Uterus (tissue), 4 donors: ENCODE measurements around the gene PPCDC. TPM values are rescaled to one million over a fixed set of nuclear protein-coding genes. Genes with fewer than 3 reads are reported as not detected.

Source experiments
- DNase-seq, 2 donors: peaks; one replicate each; pipeline ENCODE4 v3.0.0-alpha.2; 2019 to 2020
- H3K27ac ChIP-seq, 2 donors: fragments of 200-600 bp; sonication (generic); 1 replicate in 1 of 2; 2 replicates in 1 of 2; pipeline ENCODE4 v1.5.1; 2016 to 2018
- H3K27me3 ChIP-seq, 2 donors: fragments of 200-600 bp; sonication (generic); one replicate each; pipeline ENCODE4 v1.5.1; 2018 to 2019; ENCODE audit warnings: control low read depth in 1 of 2
- H3K36me3 ChIP-seq, 2 donors: fragments of 200-600 bp; sonication (generic); one replicate each; pipeline ENCODE4 v1.5.1; 2019; ENCODE audit warnings: control low read depth in 1 of 2
- H3K4me1 ChIP-seq, 2 donors: fragments of 200-600 bp; sonication (generic); one replicate each; pipeline ENCODE4 v1.5.1; 2018 to 2019; ENCODE audit warnings: control low read depth in 1 of 2
- H3K4me3 ChIP-seq, 2 donors: fragments of 200-600 bp; sonication (generic); 1 replicate in 1 of 2; 2 replicates in 1 of 2; pipeline ENCODE4 v1.5.1; 2018 to 2019; ENCODE audit warnings: mild to moderate bottlenecking in 1 of 2
- H3K9me3 ChIP-seq, 2 donors: fragments of 200-600 bp; sonication (generic); one replicate each; pipeline ENCODE4 v1.5.1; 2019; ENCODE audit warnings: control low read depth in 1 of 2
- POLR2A ChIP-seq, 2 donors: fragments of 450-650 bp; IDR thresholded peaks; one replicate each; pipeline ENCODE4 v1.6.1; 2016; ENCODE audit warnings: antibody characterized with exemption in 2 of 2, mild to moderate bottlenecking in 1 of 2, moderate library complexity in 1 of 2
- intact Hi-C: fragments of 100-400 bp; cut with DNase I; formaldehyde crosslinking; loops from one replicate; pipeline ENCODE4 v1.15.1; 2023; ENCODE audit warnings: low total_unique reads
- total RNA-seq, 4 donors: library from RNA; depleted of rRNA in 3 of 4; stranded (reverse); fragments of >200 nt in 3 of 4; gene quantifications; one replicate each; pipeline versions ENCODE4 v1.1.0 to v1.2.4, GENCODE V29; 2014 to 2023
- TF ChIP-seq, protein P1 (sequence below), 4 experiments: fragments of 200-600 bp in 2 of 4; fragments of 450-650 bp in 2 of 4; sonication (generic) in 2 of 4; IDR thresholded peaks; one replicate each; pipeline ENCODE4 v1.5.1; 2016 to 2019; ENCODE audit warnings: antibody characterized with exemption in 4 of 4, mild to moderate bottlenecking in 2 of 4, moderate library complexity in 1 of 4
- donor health status: DM: yes; HTN: yes; CAD: no.

PPCDC gene, protein sequence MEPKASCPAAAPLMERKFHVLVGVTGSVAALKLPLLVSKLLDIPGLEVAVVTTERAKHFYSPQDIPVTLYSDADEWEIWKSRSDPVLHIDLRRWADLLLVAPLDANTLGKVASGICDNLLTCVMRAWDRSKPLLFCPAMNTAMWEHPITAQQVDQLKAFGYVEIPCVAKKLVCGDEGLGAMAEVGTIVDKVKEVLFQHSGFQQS
- 10 to 100 TPM in 2 of 4 donors, 1 to 10 TPM in 2; 1.2 to 22.8 (median 6.9) TPM for total RNA-seq

DNA sequence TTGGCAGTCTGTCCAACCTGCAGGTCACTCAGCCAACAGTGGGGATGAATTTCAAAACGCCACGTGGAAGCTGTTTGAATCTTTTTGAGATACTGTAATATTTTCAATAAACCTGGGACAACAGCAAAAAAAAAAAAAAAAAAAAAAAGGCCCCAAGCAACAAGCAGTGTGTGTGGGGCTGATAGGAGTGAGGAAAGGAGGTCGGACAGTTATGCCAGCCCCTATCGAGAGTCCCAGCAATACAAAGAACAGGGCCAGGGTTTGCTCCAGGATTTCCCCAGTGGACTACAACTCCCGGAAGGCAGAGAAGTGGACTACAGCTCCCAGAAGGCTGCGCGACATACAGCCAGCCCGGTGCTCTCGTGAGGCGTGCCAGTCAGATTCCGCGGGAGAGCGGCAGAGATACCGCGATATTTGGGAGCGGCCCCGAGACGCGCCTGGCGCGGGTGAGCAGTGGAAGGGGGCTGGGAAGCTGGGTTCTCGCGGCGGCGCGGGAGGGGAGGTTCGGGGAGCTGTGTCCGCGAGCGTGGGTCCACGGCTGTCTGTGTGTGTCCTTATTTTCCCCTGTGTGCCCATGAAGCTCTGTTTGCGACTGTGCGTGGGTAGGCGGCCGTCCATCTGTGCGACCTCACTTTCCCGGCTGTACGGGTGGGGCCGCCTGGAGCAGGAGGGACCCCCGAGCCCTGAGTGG lies at the start of gene PPCDC:
PPCDC (plus strand) TSS at position 410 of the 691 bp plus-strand sequence. CDS start 4,729 bp downstream, outside the sequence.
- TF ChIP-seq POLR2A (IDR thresholded peaks at IDR 0.05), result peak; percentile 75 to 85
- TF ChIP-seq, protein P1, sequence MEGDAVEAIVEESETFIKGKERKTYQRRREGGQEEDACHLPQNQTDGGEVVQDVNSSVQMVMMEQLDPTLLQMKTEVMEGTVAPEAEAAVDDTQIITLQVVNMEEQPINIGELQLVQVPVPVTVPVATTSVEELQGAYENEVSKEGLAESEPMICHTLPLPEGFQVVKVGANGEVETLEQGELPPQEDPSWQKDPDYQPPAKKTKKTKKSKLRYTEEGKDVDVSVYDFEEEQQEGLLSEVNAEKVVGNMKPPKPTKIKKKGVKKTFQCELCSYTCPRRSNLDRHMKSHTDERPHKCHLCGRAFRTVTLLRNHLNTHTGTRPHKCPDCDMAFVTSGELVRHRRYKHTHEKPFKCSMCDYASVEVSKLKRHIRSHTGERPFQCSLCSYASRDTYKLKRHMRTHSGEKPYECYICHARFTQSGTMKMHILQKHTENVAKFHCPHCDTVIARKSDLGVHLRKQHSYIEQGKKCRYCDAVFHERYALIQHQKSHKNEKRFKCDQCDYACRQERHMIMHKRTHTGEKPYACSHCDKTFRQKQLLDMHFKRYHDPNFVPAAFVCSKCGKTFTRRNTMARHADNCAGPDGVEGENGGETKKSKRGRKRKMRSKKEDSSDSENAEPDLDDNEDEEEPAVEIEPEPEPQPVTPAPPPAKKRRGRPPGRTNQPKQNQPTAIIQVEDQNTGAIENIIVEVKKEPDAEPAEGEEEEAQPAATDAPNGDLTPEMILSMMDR (IDR thresholded peaks at IDR 0.05), result no peak
- Histone ChIP-seq H3K27me3 (no peaks in the 10 kb centered on the region), H3K36me3 (no peaks in the 10 kb centered on the region), H3K27ac (peak within 1 kb of the TSS; percentile 89 to 91), H3K9me3 (no peaks in the 10 kb centered on the region), H3K4me1 (peaks cover 0 to 6% of the 10 kb centered on the region in 2 donors), H3K4me3 (peak within 1 kb of the TSS; percentile 86 to 88)
- peak; percentile 97 for DNase-seq
- intact Hi-C loops, result no loop called here

DNA sequence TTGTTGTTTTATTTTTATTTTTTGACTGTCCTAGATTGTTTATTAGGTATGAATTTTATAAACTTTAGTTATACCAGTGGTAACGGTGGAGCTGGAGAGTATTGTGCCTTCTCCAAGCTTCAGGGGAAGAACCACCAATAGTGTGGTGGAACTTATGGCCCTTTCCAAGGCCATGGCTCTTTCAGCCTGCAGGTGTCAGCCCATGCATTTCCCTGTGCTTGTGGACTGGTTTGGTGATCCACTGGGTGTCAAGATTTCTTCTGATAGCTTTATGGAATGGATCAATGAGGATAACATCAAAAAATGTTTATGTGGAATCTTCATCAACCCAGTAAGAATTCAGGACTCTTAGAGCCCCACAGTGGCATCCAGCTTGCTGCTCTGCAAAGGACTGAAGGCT lies 47.2 kb upstream of the PPCDC start:
- no peaks in the 10 kb centered on the region for H3K36me3 ChIP-seq
- no peaks in the 10 kb centered on the region for H3K27me3 ChIP-seq
- DNase-seq, result no peak
- no peak overlapping the region for H3K4me3 ChIP-seq
- H3K27ac ChIP-seq, result no peak overlapping the region
- TF ChIP-seq, protein P1 (IDR thresholded peaks at IDR 0.05), result no peak
- TF ChIP-seq POLR2A (IDR thresholded peaks at IDR 0.05), result no peak
- no peaks in the 10 kb centered on the region for H3K4me1 ChIP-seq
- H3K9me3 ChIP-seq, result no peaks in the 10 kb centered on the region
- intact Hi-C loops, result no loop called here

DNA sequence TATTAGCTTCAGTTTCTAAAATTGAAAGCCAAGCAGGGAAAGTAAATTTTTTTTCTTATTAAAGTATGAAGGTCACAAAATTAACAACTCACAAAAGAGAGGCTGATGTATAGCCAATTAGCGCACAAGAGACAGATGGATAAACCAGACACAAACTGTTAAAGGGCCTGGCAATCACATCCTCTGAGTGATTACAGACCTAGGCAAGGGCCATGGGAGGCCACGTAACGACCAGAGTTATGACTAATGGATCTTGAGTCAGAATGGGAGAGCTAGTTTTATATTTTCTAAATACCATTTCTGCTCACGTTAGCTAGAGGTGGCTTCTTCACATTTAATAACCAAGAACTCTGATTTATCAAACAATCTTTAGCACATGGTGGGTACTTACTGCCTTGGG lies 45.8 kb upstream of the PPCDC start:
- Histone ChIP-seq H3K4me1 (no peaks in the 10 kb centered on the region), H3K27me3 (no peaks in the 10 kb centered on the region), H3K4me3 (no peak overlapping the region), H3K36me3 (no peaks in the 10 kb centered on the region), H3K9me3 (no peaks in the 10 kb centered on the region), H3K27ac (no peak overlapping the region)
- intact Hi-C loops, result no loop called here
- DNase-seq, result no peak
- TF ChIP-seq, protein P1 (IDR thresholded peaks at IDR 0.05), result no peak
- TF ChIP-seq POLR2A (IDR thresholded peaks at IDR 0.05), result no peak

DNA sequence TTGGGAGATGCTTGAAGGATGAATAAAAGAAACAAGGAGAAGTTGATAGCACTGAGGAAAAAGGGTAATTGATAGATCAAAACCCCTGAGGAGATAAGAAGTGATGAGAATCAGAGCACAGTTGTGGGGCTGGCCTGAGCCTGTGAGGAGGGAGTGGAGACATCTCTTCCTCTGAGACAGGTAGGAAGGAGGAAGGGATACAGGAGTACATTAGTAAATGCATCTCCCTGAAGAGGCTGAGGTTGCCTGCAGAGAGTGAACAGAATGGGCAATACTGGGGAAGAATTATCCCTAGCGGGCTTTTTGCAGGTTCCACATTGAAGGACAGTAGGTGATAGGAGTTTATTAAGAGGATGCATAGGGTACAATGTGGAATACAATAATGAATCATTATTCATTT lies 45.3 kb upstream of the PPCDC start:
- DNase-seq, result no peak
- intact Hi-C loops, result no loop called here
- Histone ChIP-seq H3K9me3 (no peaks in the 10 kb centered on the region), H3K27me3 (no peaks in the 10 kb centered on the region), H3K4me1 (no peaks in the 10 kb centered on the region), H3K27ac (no peak overlapping the region), H3K36me3 (no peaks in the 10 kb centered on the region), H3K4me3 (no peak overlapping the region)
- TF ChIP-seq, protein P1 (IDR thresholded peaks at IDR 0.05), result no peak
- TF ChIP-seq POLR2A (IDR thresholded peaks at IDR 0.05), result no peak

DNA sequence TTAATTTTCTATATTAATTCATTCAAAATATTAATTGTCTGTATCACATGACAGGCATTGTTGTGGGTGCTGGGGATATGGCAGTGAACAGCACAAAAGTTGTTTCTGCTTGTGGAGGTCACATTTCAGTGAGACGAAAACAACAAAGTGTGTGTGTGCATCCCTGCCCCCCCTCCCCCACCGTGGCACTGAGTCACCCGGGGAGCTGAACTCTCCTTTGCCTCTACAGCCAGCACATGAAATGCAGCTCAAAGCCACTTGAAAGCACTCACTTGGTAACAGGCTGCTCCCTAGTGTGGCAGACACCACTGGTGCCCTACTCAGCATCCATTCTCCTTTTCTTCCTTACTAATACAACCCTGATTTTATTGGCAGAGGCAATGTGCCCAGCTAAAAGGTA lies 44.9 kb upstream of the PPCDC start:
- no peak overlapping the region for H3K27ac ChIP-seq
- no peaks in the 10 kb centered on the region for H3K4me1 ChIP-seq
- intact Hi-C loops, result no loop called here
- H3K4me3 ChIP-seq, result no peak overlapping the region
- DNase-seq, result no peak
- H3K27me3 ChIP-seq, result no peaks in the 10 kb centered on the region
- H3K36me3 ChIP-seq, result no peaks in the 10 kb centered on the region
- H3K9me3 ChIP-seq, result no peaks in the 10 kb centered on the region
- TF ChIP-seq POLR2A (IDR thresholded peaks at IDR 0.05), result no peak
- TF ChIP-seq, protein P1 (IDR thresholded peaks at IDR 0.05), result no peak
